SK-N-SH (cell line): Measurements from ENCODE around the gene RFX2.

Source experiments
- CTCF ChIP-seq: fragments of 200-600 bp; sonication (generic); IDR thresholded peaks from 2 replicates; pipeline ENCODE4 v1.6.1; 2017; ENCODE audit warnings: antibody characterized with exemption, mild to moderate bottlenecking, moderate library complexity
- EZH2phosphoT487 ChIP-seq: fragments of 200-600 bp; sonication (generic); IDR thresholded peaks from 2 replicates; pipeline ENCODE4 v1.6.1; 2017; ENCODE audit warnings: low read depth, mixed run types, mild to moderate bottlenecking, antibody characterized with exemption, moderate library complexity, borderline replicate concordance
- FOSL2 ChIP-seq: IDR thresholded peaks from 2 replicates; pipeline ENCODE4 v1.4.0; 2012; ENCODE audit warnings: low read depth, mild to moderate bottlenecking, moderate library complexity, borderline replicate concordance
- FOXM1 ChIP-seq: IDR thresholded peaks from 2 replicates; pipeline ENCODE4 v1.4.0; 2012; ENCODE audit warnings: low read depth, mild to moderate bottlenecking
- JUND ChIP-seq: IDR thresholded peaks from 2 replicates; pipeline ENCODE4 v1.4.0; 2012
- MAX ChIP-seq: IDR thresholded peaks from 2 replicates; pipeline ENCODE4 v1.4.0; 2012; ENCODE audit warnings: low read depth
- MXI1 ChIP-seq: IDR thresholded peaks from 2 replicates; pipeline ENCODE4 v1.6.1; 2012; ENCODE audit warnings: mild to moderate bottlenecking, low read depth, low read length, improper control_type of control experiment
- POLR2AphosphoS5 ChIP-seq: IDR thresholded peaks from 2 replicates; pipeline ENCODE4 v1.6.1; 2012; ENCODE audit warnings: low read depth, low read length
- RFX5 ChIP-seq: IDR thresholded peaks from 2 replicates; pipeline ENCODE4 v1.6.1; 2012; ENCODE audit warnings: mild to moderate bottlenecking, improper control_type of control experiment, low read length
- RXRA ChIP-seq: IDR thresholded peaks from 2 replicates; pipeline ENCODE4 v1.4.0; 2012; ENCODE audit warnings: low read depth, mild to moderate bottlenecking, borderline replicate concordance
- SIN3A ChIP-seq: IDR thresholded peaks from 2 replicates; pipeline ENCODE4 v1.6.1; 2012; ENCODE audit warnings: low read depth, mild to moderate bottlenecking, low read length, moderate library complexity, borderline replicate concordance
- USF1 ChIP-seq: IDR thresholded peaks from 2 replicates; pipeline ENCODE4 v1.4.0; 2012; ENCODE audit warnings: low read depth, borderline replicate concordance
- USF2 ChIP-seq: fragments of 150-350 bp; IDR thresholded peaks from 2 replicates; pipeline ENCODE4 v1.6.1; 2017; ENCODE audit warnings: antibody characterized with exemption, low read length, low read depth, borderline replicate concordance

GRCh38 chr19:6056282-6056741 is 54.0 kb downstream of the RFX2 start:
- TF ChIP-seq USF2: no peak
- TF ChIP-seq CTCF: no peak
- TF ChIP-seq USF1: no peak
- TF ChIP-seq FOXM1: no peak
- TF ChIP-seq POLR2AphosphoS5: no peak
- no peak for TF ChIP-seq RFX5
- no peak for TF ChIP-seq RXRA
- TF ChIP-seq JUND: no peak
- TF ChIP-seq MAX: no peak
- TF ChIP-seq MXI1: no peak
- no peak for TF ChIP-seq EZH2phosphoT487
- no peak for TF ChIP-seq SIN3A
- TF ChIP-seq FOSL2: no peak
